D721Med (cell line): ENCODE measurements around the gene NVL.

Experiments
- DNase-seq: peaks from one replicate; pipeline ENCODE4 v3.0.0; 2011; ENCODE audit warnings: low spot score; ENCODE audit not compliant: insufficient read length
- FAIRE-seq: peaks from 2 replicates; lab custom pipeline; 2011; peaks lifted over from hg19 to GRCh38; lab: Jason Lieb, UNC
- CTCF ChIP-seq: IDR thresholded peaks from 2 replicates; pipeline ENCODE4 v1.5.1; 2012; ENCODE audit warnings: mild to moderate bottlenecking, control low read depth; ENCODE audit not compliant: insufficient read depth; ENCODE audit errors: missing control alignments

Gene NVL

GRCh38 chr1:224266105-224266914, 63.7 kb downstream of the NVL start:
- DNase-seq (no peak), FAIRE-seq (no peak)
- no peak for TF ChIP-seq CTCF

DNA sequence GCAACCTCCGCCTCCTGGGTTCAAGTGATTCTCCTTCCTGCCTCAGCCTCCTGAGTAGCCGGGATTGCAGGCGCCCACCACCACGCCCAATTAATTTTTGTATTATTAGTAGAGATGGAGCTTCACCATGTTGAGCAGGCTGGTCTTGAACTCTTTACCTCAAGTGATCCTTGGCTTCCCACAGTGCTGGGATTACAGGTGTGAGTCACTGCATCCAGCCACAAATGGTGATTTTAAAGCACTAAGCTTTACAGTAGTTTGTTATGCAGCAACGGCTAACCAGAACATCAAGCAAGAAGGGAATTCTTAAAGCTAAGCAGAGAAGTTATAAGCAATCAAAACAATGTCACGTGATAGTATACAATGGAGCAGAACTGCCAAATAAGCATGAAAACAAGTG, 65.7 kb downstream of the NVL start:
- TF ChIP-seq CTCF, result no peak
- DNase-seq (no peak), FAIRE-seq (no peak)

- no peak for TF ChIP-seq CTCF
- DNase-seq (no peak), FAIRE-seq (peak; percentile 38)
Measured at GRCh38 chr1:224262373-224263054, 67.5 kb downstream of the NVL start.

- no peak for TF ChIP-seq CTCF
- FAIRE-seq (no peak), DNase-seq (no peak)
Measured at GRCh38 chr1:224259986-224260385, 70.0 kb downstream of the NVL start.

DNA sequence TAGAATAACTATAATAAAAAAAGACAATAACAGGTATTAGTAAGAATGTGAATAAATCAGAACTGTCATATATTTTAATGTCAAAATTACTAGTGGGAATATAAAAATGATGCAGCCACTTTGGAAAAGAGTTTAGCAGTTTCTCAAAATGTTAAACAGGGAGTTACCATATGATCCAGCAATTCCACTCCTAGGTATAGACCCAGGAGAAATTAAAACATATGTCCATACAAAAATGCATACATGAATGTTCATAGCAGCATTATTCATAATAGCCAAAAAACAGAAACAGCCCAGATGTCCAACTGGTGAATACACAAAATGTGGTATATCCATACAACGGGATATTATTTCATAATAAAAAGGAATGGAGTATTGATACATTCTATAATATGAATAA, 71.6 kb downstream of the NVL start:
- no peak for TF ChIP-seq CTCF
- FAIRE-seq, result no peak

GRCh38 chr1:224256640-224257039, 73.3 kb downstream of the NVL start:
- DNase-seq, result no peak
- no peak for TF ChIP-seq CTCF
- FAIRE-seq, result no peak

More for the DNA sequence above, 71.6 kb downstream of the NVL start:
- DNase-seq, result no peak

- FAIRE-seq (no peak), DNase-seq (no peak)
- no peak for TF ChIP-seq CTCF
Measured at GRCh38 chr1:224253721-224254120, 76.3 kb downstream of the NVL start.
